HEK293 (cell line): ENCODE data around the gene WDR64.

Experiments
- BCL11A ChIP-seq: fragments of 450-650 bp; formaldehyde crosslinking; IDR thresholded peaks from 2 replicates; pipeline ENCODE4 v1.5.1; 2016; ENCODE audit warnings: low read depth, missing biosample characterization, missing genetic modification characterization
- FEZF1 ChIP-seq: fragments of 450-650 bp; formaldehyde crosslinking; IDR thresholded peaks from 2 replicates; pipeline ENCODE4 v1.5.1; 2016; ENCODE audit warnings: missing biosample characterization, missing genetic modification characterization
- GLI4 ChIP-seq: fragments of 450-650 bp; formaldehyde crosslinking; IDR thresholded peaks from 2 replicates; pipeline ENCODE4 v1.5.1; 2016; ENCODE audit warnings: missing biosample characterization, missing genetic modification characterization
- PRDM4 ChIP-seq: fragments of 450-650 bp; formaldehyde crosslinking; IDR thresholded peaks from 2 replicates; pipeline ENCODE4 v1.5.1; 2017; ENCODE audit warnings: missing biosample characterization, missing genetic modification characterization
- YY1 ChIP-seq: fragments of 450-650 bp; formaldehyde crosslinking; IDR thresholded peaks from 2 replicates; pipeline ENCODE4 v1.5.1; 2018; ENCODE audit warnings: missing biosample characterization, missing genetic modification characterization
- ZNF138 ChIP-seq: fragments of 450-650 bp; formaldehyde crosslinking; IDR thresholded peaks from 2 replicates; pipeline ENCODE4 v1.5.1; 2016; ENCODE audit warnings: missing biosample characterization, missing genetic modification characterization, borderline replicate concordance
- ZNF19 ChIP-seq: fragments of 450-650 bp; formaldehyde crosslinking; IDR thresholded peaks from 2 replicates; pipeline ENCODE4; 2016; ENCODE audit warnings: missing biosample characterization, missing genetic modification characterization, low read depth
- ZNF416 ChIP-seq: fragments of 450-650 bp; formaldehyde crosslinking; IDR thresholded peaks from 2 replicates; pipeline ENCODE4 v1.5.1; 2016; ENCODE audit warnings: missing biosample characterization, missing genetic modification characterization
- ZNF785 ChIP-seq: fragments of 450-650 bp; formaldehyde crosslinking; IDR thresholded peaks from 2 replicates; pipeline ENCODE4 v1.5.1; 2016; ENCODE audit warnings: missing biosample characterization, missing genetic modification characterization
- TF ChIP-seq, protein P1 (sequence below): fragments of 450-650 bp; formaldehyde crosslinking; IDR thresholded peaks from 2 replicates; pipeline ENCODE4 v1.5.1; 2016; ENCODE audit warnings: missing biosample characterization, missing genetic modification characterization
- TF ChIP-seq, protein P2 (sequence below): fragments of 450-650 bp; formaldehyde crosslinking; IDR thresholded peaks from 2 replicates; pipeline ENCODE4 v1.5.1; 2016; ENCODE audit warnings: missing biosample characterization, missing genetic modification characterization, low read depth

- TF ChIP-seq, protein P1, sequence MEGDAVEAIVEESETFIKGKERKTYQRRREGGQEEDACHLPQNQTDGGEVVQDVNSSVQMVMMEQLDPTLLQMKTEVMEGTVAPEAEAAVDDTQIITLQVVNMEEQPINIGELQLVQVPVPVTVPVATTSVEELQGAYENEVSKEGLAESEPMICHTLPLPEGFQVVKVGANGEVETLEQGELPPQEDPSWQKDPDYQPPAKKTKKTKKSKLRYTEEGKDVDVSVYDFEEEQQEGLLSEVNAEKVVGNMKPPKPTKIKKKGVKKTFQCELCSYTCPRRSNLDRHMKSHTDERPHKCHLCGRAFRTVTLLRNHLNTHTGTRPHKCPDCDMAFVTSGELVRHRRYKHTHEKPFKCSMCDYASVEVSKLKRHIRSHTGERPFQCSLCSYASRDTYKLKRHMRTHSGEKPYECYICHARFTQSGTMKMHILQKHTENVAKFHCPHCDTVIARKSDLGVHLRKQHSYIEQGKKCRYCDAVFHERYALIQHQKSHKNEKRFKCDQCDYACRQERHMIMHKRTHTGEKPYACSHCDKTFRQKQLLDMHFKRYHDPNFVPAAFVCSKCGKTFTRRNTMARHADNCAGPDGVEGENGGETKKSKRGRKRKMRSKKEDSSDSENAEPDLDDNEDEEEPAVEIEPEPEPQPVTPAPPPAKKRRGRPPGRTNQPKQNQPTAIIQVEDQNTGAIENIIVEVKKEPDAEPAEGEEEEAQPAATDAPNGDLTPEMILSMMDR (tag by site-specific recombination), result no peak
- TF ChIP-seq GLI4 (tag by site-specific recombination) (no peak), ZNF138 (tag by site-specific recombination) (no peak), ZNF19 (tag by site-specific recombination) (no peak), FEZF1 (tag by site-specific recombination) (no peak), PRDM4 (no peak), BCL11A (tag by site-specific recombination) (no peak), YY1 (tag by site-specific recombination) (no peak), ZNF785 (no peak), ZNF416 (tag by site-specific recombination) (no peak)
- TF ChIP-seq, protein P2, sequence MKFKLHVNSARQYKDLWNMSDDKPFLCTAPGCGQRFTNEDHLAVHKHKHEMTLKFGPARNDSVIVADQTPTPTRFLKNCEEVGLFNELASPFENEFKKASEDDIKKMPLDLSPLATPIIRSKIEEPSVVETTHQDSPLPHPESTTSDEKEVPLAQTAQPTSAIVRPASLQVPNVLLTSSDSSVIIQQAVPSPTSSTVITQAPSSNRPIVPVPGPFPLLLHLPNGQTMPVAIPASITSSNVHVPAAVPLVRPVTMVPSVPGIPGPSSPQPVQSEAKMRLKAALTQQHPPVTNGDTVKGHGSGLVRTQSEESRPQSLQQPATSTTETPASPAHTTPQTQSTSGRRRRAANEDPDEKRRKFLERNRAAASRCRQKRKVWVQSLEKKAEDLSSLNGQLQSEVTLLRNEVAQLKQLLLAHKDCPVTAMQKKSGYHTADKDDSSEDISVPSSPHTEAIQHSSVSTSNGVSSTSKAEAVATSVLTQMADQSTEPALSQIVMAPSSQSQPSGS (tag by site-specific recombination), result no peak
Measured at GRCh38 chr1:241747992-241748391, 95.9 kb downstream of the WDR64 start.
